ENCODE data around the gene PDE12.

GRCh38 chr3:57555306-57555705 is 768 bp upstream of the PDE12 start:
- TF ChIP-seq TAF1 (IDR thresholded peaks at IDR 0.05; ENCODE audit: borderline replicate concordance, low read depth, low read length) (no peak), POLR2AphosphoS5 (IDR thresholded peaks at IDR 0.05; ENCODE audit: low read depth, low read length) (no peak), POLR2A (IDR thresholded peaks at IDR 0.05; ENCODE audit: low read depth, low read length) (no peak)
